C4-2B (cell line): ENCODE results near the gene PPP1R2C.

Experiments used
- ZFX ChIP-seq: fragments of 450-650 bp; IDR thresholded peaks from 2 replicates; pipeline ENCODE4 v1.6.1; 2017
- TF ChIP-seq, protein P1 (sequence below): fragments of 450-650 bp; conservative IDR thresholded peaks from 2 replicates; pipeline ENCODE4 v1.5.1; 2017; ENCODE audit warnings: mild to moderate bottlenecking

DNA sequence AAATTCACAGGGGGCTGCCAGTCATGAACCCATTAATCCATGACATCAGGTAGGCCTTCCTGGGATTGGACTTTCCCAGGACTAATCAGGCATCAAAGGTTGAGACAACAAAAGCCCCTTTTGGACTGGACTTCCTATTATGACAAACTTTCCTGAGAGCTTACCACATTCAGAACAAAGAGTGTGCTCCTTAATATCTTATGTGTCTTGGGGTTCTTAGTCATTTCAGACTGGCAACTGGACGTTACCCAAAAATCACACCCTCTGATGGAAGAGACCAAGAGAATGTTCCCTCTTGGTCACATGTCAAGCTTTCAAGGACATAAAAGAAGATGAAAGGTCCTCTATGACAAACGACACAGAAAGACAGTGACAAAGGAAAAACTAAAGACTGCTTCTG, 31.6 kb upstream of the PPP1R2C start:
- TF ChIP-seq ZFX, result no peak
- TF ChIP-seq, protein P1, sequence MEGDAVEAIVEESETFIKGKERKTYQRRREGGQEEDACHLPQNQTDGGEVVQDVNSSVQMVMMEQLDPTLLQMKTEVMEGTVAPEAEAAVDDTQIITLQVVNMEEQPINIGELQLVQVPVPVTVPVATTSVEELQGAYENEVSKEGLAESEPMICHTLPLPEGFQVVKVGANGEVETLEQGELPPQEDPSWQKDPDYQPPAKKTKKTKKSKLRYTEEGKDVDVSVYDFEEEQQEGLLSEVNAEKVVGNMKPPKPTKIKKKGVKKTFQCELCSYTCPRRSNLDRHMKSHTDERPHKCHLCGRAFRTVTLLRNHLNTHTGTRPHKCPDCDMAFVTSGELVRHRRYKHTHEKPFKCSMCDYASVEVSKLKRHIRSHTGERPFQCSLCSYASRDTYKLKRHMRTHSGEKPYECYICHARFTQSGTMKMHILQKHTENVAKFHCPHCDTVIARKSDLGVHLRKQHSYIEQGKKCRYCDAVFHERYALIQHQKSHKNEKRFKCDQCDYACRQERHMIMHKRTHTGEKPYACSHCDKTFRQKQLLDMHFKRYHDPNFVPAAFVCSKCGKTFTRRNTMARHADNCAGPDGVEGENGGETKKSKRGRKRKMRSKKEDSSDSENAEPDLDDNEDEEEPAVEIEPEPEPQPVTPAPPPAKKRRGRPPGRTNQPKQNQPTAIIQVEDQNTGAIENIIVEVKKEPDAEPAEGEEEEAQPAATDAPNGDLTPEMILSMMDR, result no peak
